GM21619 (cell line): Measurements from ENCODE around the gene DISP3.

Source experiments
- ATAC-seq: cut with Tn5 transposase; IDR thresholded peaks from one replicate; pipeline ENCODE4 v1.9.1; 2021; ENCODE audit not compliant: unreplicated experiment

Gene DISP3

DNA sequence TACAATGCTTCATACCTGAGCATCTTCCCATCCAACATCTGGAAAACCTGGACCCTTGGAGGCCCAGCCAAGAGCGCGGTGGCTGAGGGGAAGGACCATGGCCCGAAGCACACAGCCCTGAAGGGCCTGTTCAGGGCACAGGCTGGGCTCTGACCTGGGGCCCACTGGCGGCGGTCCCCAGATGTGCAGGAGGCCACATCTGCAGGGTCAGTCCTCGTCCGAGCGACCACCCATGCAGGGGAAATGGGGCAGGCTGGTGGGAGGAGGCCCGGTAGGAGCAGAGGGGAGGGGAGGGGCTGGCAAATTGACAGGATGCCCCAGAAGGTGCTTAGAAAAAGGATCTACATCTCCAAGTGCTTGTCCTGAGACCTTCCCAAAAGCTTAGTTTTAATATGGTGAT lies 59.9 kb downstream of the DISP3 start:
- ATAC-seq = no peak

DNA sequence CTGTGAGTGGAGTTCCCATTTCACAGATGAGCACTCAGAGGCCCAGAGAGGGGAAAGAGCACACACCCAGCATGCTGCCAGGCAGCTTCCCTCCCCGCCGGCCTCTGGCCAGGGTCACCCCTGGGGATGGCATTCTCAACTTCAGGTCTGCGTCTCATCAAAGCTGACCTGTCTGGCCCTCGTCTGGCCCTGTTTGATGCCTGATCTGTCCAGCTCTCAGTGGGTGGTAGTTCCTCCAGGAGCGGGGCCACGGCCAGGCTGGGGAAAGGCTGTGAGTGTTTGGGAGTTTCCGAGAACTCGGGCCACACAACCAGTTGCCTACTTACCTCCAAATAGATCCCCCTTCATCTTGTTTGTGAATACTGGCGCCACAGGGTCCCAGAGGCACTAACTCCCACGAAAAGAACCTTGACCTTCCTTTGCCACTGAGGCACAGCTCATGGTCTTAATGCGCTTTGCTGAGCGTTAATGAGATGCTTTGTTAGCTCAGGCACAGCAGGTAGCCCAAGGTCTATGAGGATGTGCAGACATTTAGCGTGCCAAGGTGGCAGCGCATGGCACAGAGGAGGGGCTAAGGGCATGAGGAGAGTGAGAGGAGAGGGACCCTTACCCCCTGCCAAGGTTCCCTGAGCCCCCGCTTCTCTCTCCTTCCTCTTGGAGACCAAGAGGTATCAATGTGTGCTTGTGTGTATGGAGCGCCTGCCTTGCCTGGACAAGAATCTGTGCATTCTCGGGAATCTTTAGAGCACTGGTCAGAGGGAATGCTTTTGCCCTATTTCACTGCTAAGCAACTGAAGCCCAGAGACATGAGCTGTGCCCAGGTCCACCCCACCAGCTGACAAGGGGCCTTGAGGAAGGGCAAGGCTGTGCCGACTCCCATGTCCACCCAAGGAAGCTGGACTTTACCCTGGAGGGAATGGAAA lies 61.2 kb downstream of the DISP3 start:
- no peak for ATAC-seq

DNA sequence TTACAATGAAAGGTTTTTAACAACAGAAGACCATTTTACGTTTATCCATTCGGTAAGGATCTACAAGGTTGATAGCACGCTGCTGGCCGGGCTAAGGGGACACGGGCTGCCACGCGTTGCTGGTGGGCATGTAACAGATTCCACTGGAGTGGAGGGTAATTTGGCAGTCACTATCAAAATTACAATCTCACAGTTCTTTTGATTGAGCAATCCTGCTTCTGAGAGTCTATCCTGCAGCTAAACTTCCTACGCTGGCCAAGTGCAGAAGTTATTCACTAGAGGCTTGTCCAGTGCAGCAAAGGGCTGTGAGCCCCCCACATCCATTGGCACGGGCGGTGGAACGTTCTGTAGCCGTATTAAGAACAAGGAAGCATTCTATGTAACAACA lies 61.8 kb downstream of the DISP3 start:
- no peak for ATAC-seq

DNA sequence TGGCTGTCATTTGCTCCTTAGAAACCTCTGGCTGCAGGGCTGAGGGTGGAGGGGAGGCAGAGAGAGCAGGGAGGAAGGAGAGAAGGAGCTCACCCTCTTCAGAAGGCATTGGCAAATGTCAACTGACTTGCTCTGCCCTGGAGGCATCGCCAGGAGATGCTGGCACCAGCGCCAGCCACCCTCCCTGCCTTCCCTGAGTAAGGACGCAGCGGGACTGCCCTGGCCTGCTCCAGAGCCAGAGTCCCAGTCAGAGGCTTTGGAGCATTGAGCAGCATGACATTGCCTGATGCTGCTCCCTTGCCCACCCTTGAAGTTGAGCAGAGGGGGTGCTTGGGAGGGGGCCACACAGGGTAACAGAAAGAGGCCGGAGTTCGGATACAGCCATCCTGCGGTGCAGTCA lies 62.3 kb downstream of the DISP3 start:
- ATAC-seq = no peak

DNA sequence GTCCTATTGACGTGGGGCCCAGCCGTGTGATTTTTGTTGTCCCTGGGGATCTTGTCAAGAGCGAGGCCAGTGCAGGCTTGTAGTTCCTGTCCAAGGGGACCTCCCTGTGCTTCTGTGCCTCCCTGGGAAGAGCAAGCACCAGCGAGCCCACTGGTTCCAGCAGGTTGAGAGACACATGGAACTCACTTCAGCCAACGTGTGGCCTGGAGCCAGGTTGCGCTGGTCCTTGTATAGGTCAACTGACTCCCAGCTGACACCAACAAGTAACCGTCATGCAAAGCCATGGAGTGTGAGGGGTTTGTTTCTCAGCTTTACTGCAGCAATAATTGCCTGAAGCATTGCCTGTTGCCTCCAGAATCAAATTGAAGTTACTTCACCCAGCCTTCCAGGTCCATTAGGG lies 63.0 kb downstream of the DISP3 start:
- no peak for ATAC-seq

DNA sequence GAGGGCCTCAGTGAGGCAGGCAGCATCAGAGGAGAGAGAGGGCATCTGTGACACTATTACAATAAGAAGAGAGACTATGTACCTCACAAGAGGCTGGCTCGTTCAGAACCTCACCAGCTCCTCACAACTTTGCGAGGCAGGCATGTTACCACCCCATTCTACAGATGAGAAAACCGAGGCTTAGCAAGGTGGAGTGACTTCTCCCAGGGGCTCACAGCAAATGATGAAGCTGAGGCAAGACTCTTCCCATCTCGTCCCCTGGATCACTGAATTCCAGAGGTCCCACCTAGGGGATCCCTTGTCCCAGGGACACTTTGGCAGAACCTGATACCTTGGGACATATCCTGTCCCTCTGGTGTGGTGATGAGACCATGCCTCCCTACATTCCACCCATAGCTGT lies 64.4 kb downstream of the DISP3 start:
- no peak for ATAC-seq

DNA sequence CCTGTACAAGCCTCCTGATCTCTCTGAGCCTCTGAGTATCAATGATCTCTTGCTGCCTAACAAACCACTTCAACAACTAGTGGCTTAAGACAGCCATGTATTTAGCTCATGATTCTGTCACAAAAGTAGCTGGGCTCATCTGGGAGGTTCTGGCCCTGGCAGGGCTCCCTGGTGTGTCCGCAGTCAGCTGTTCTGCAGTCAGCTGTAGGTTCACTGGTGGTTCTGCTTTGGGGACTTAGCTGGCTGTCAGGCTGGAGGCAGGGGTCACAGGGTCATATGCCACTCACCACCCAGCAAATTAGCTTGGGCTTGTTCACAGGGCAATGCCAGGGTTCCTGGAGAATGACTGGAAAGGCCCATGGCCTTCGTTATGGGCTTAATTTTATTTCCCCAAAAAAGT lies 64.8 kb downstream of the DISP3 start:
- ATAC-seq = no peak

DNA sequence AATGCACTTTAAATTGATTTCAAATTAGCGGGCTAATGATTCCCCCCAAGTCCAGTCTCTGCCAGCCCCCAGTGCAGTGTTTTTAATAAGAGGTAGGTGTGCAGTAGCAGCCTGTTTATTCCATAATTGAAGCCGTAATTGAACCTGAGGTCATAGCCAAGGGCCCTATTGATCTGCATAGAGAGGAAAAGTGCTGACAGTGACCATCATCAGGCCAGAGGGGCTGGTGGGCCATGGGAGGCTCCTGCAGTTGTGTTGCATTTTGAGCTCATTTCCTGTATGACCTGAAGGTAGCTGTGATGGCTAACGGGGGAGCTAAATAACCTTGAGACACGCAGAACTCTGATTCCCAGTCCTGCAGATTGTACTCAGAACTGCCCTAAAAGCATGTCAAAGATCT lies 67.5 kb downstream of the DISP3 start:
- ATAC-seq = no peak

DNA sequence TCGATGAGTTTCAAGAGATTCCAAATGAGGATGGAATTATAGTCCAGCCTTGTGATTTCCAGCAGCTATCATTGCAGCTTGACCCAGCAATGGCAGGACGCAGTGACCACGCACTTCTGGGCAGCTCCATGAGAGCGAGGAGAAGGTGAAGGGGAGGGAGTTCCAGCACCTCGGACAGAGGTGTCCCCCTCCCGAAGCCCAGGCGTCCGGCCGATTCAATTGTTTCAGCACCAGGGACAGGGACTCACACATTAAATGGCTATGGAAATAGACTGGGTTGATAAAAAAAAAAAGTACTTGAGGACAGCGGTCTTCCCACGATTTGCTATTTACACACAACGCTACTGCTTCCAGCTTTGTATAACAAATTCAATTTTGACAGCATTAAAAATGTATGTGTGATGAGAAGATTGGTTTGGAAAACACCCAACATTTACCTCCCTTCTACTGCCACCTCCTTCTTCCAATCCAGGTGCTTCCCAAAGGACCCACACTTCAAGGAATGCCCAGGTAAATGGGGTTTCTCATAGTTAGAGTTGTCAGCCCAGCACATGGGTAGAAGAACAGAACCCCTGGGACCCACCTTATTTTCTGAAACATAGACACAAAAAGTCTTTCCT lies 71.8 kb downstream of the DISP3 start:
- no peak for ATAC-seq

DNA sequence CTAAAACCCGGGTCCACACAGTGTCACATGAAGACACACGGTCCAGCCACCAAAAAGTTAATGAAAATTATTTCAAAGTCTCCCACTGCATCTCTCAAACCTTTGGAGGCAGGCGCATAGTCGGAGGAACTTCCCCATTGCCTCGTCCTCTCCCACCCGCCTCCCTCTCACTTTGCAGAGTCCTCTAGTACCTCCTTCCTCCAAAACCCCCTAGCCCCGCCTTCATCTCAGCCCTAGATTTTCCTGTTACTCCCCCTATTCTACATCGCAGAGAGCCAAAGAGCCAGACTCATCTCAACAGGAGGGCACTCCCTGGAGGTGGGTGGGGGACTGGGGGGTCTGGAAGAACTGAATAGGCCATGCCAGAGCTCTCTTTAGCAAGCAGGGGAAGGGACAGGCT lies 79.3 kb downstream of the DISP3 start:
- no peak for ATAC-seq

DNA sequence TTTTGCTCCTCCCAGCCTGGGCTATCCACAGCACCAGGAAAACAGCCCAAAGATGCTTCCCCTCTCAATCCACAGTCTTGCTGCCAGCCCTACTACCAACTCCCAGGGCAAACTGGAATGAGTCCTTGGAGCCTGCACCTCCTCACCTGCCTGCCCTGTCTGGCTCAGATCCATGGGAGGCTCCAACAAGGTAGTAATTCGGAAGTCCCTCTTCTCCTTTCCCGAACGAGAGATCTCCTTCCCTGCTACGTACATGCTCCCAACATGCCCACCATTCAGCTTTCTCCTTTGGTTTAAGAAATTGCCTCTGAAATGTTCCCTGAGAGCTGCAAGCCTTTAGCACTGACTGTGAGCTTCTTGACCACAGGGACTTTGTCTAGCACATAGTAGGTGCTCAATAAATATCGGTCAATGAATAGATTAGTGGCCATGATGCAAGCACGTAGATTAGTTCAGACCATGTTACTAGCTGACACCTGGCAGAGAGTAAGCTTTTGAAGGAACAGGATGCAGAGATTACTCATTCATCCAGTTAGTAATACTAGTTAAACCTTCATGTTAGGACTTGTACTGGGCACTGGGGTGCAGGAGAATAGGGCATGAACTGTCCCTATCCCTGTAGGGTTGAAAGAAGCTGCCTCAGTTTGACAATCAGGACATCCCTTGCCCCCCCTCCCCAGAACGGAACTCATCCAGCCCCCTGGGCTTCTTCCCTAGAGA lies 80.1 kb downstream of the DISP3 start:
- ATAC-seq = no peak

DNA sequence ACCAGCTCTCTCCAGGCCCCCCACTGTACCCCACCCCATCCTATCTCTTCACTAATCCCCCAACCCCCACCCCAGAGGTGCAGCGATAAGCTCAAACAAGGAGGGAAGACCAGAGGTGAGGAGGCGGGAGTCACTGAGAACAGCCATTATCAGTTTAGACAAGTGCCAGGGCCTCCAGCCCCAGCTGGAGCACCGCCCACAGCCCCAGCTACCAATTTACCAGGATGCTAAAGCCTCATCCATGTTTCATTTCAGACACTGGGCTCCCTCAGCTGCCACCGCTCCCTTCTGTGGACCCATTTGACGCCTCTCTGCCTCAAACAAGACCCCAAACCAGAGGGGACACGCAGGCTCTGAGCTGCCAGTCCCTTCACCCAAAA lies 80.6 kb downstream of the DISP3 start:
- no peak for ATAC-seq

DNA sequence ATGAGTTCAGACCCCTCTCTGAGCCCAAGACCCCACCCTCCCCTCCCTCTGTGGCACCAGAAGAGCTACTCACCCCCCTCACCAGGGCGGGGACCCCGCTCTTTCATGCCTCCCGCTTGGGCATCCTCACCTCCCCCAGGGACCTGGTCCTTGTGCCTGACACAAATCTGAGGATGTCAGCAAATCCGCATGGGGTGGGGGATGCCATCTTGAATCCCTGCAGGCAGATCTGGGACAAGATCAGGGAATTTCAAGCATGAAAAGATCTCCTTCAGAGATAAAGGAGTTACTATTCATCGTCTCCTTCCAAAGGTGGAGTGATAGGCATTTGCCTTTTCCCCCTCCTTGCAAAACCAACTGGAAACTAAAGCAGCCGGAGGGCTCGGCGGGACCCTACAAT lies 81.1 kb downstream of the DISP3 start:
- ATAC-seq = no peak

DNA sequence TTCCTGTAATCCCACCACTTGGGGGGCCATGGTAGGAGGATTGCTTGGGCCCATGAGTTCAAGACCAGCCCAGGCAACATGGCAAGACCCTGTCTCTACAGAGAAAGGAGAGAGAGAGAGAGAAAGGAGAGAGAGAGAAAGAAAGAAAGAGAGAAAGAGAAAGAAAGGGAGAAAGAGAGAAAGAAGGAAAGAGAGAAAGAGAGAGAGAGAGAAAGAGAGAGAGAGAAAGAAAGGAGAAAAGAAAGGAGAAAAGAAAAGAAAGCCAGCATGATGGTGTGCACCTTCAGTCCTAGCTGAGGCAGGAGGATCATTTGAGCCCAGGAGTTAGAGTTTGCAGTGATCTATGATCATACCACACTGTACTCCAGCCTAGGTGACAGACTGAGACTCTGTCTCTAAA lies 82.8 kb downstream of the DISP3 start:
- no peak for ATAC-seq

DNA sequence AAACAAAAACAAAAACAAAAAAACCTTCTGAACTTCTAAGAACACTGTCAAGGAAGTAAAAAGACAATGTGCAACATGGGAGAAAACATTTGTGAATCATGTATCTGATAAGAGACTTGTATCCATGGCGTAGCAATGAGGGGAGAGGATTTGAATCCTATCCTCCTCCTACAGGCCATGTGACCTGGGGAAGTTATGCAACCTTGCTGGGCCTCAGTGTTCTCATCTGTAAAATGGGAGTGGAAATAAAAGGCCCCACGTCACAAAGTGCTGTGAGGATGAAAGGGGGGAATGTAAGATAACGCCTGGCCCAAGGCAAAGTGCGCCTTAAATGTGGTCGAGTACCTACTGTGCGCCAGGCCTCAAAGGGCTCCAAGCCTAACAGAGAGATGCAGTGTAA lies 83.7 kb downstream of the DISP3 start:
- ATAC-seq = no peak

DNA sequence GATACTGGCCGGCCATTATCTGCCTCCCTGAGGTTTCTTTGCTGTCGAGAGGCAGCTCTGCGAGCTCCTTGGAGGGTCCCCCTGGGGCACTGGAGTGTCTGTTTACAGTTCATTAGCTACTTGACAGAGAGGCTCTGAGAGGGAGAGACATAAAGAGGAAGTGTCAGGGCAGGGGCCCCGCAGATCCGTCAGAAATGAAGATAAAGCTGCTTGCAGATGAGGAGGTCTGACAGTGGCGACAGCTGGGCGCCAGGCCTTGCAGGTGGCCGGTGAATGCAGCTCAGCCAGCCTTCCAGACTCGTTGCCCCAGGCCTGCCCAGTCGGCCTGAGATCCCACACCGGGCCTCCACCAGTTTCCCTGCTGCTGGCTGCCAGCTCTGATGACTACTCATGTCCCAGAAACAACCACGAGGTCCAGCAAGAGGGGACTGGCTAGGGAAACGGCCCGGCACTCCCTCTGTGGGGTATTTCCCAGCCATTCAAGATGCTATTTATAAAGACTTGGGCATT lies 84.7 kb downstream of the DISP3 start:
- ATAC-seq = no peak

DNA sequence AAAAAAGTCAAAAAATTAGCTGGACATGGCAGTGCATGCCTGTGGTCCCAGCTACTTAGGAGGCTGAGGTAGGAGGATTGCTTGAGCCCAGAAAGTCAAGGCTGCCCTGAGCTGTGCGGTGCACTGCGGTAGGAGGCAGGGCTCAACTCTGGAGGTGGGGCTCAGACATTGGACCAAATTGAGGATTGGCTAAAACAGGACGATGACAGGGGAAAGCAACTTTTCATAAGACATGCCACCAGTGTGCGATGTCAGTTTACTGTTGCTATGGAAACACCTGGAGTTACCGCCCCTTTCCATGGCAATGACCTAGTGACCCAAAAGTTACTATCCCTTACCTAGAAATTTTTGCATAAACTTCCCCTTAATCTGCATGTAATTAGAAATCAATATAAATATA lies 85.3 kb downstream of the DISP3 start:
- ATAC-seq = no peak

DNA sequence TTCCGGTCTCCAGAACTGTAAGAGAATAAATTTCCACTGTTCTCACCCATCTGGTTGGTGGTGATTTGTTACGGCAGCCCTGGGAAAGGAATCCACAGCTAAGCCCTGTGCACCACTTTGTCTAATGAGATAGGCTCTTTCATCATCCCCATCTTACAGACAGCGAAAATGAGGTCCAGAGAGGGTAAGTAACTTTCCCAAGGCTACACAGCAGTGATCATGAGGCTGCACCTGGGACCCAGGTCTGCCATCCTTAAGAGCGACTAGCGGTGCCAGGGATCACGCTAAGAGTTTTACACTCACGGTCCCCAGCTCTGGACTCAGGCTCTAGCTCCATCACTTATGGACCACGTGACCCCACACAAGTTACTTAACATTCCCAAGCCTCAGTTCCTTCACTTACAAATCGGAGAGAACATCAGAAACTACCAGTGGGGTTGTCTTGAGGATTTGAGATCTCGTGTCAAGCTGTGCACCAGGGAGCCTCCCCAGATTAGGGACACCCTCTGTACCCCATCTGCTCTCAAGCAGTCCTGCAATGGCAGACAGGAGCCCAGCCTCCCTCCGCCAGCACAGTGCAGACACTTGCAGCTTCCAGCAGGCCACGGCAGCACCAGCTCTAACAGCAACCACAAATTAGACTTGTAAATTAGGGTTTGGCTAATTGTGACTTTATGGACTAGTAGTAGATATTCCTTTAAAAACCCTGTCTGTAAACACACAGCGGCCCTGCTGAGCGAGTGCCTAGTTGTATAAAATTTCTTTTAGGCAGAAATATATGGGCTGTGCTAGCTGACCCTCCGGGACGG lies 87.3 kb downstream of the DISP3 start:
- ATAC-seq = no peak

DNA sequence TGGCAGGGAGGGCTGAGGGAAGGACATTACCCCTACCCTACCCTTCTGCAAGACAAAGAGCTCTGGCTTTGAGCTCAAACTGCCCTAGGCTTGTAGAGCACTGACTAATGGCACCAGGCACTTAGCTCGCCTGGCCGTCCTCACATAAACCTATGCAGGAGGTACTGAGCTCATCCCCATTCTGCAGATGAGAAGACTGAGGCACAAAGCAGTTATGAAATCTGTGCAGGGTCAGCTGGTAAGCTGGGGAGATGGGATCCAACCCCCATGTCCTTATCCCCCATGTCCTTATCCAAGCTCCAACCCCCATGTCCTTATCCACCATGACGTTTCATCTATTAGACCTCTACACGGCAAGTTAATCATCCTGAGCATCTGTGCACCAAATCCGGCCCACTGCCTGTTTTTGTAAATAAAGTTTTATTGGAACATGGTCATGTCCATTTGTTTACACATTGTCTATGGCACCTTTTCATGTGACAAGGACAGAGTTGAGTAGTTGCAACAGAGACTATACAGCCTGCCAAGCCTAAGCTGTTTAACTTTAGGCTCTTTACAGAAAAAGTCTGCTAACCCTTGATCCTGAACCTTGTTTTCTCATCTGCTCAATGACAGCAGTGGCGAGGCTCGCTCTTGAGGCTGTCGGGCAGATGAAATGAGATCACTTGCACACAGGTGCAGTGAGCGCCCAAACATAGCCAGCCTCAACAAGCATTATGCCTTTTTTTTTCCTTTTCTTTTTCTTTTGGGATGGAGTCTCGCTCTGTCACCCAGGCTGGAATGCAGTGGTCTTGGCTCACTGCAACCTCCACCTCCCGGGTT lies 88.5 kb downstream of the DISP3 start:
- no peak for ATAC-seq

DNA sequence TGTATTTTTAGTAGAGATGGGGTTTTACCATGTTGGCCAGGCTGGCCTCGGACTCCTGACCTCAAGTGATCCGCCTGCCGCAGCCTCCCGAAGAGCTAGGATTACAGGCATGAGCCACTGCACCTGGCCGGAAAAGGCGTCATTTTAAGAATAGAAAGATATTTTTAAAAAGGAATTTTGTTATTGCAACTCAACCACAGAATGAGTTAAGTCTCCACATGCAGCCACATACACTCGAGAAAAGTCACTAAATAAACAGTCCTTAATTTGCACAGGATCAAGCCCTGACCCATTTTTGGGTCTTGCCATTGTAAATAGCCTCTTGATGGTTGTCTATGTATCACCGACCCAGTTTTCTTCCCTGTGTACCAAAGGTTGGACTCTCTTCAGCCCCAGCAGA lies 89.7 kb downstream of the DISP3 start:
- no peak for ATAC-seq
